H1 (cell line): ENCODE results near the gene BTBD7. TPM values are rescaled to one million over a fixed set of nuclear protein-coding genes. Genes with fewer than 3 reads are reported as not detected.

Experiments
- CTCF ChIA-PET: fragments of 300-600 bp; sonication (Branson Sonifier 250); formaldehyde crosslinking; loops from one replicate; lab custom pipeline; 2021; ENCODE audit not compliant: partially characterized antibody; lab: Charles Lee
- POLR2A ChIA-PET: fragments of 300-600 bp; sonication (Branson Sonifier 250); formaldehyde crosslinking; loops from one replicate; lab custom pipeline; 2021; ENCODE audit warnings: inconsistent platforms; ENCODE audit not compliant: partially characterized antibody; lab: Charles Lee
- DNase-seq, 2 experiments: peaks; one replicate each; pipeline versions ENCODE4 v3.0.0 to v3.0.0-alpha.2; 2010 to 2022; ENCODE audit warnings: low spot score in 2 of 2, low read depth in 1 of 2, mixed read lengths in 1 of 2
- FAIRE-seq: peaks from 2 replicates; lab custom pipeline; 2011; peaks lifted over from hg19 to GRCh38; lab: Jason Lieb, UNC
- H2AFZ ChIP-seq: 2 replicates; pipeline ENCODE4 v1.8.1; 2012; ENCODE audit warnings: low read length, inconsistent platforms
- H2AK5ac ChIP-seq: 2 replicates; pipeline ENCODE4 v1.6.1; 2013; ENCODE audit warnings: low read depth, low read length
- H2BK120ac ChIP-seq: replicated peaks from 2 replicates; pipeline ENCODE3; 2013; ENCODE audit warnings: low read depth, low read length, inconsistent platforms
- H2BK12ac ChIP-seq: 2 replicates; pipeline ENCODE4 v1.6.1; 2013; ENCODE audit warnings: low read depth, low read length
- H2BK15ac ChIP-seq: 2 replicates; pipeline ENCODE4 v1.6.1; 2013; ENCODE audit warnings: low read length
- H2BK20ac ChIP-seq: 2 replicates; pipeline ENCODE4 v1.6.1; 2013; ENCODE audit warnings: low read length
- H2BK5ac ChIP-seq: 2 replicates; pipeline ENCODE4 v1.6.1; 2013; ENCODE audit warnings: low read depth, low read length
- H3K14ac ChIP-seq: 2 replicates; pipeline ENCODE4 v1.6.1; 2013; ENCODE audit warnings: inconsistent platforms; ENCODE audit not compliant: insufficient read length
- H3K18ac ChIP-seq: 2 replicates; pipeline ENCODE4 v1.6.1; 2013; ENCODE audit warnings: low read length; ENCODE audit errors: extremely low read depth
- H3K23ac ChIP-seq: 2 replicates; pipeline ENCODE4 v1.6.1; 2013; ENCODE audit warnings: inconsistent platforms; ENCODE audit not compliant: insufficient read length
- H3K23me2 ChIP-seq: 2 replicates; pipeline ENCODE4 v1.6.1; 2013; ENCODE audit warnings: low read depth, low read length
- H3K27ac ChIP-seq: 2 replicates; pipeline ENCODE4 v1.6.1; 2011; ENCODE audit warnings: low read depth, low read length, inconsistent platforms
- H3K27me3 ChIP-seq, 4 experiments: replicated peaks in 1 of 4; 1 replicate in 1 of 4; 2 replicates in 3 of 4; pipeline versions ENCODE4 v1.6.1 to v1.8.1; 2011 to 2013; ENCODE audit warnings: low read length in 3 of 4, mild to moderate bottlenecking in 3 of 4, inconsistent platforms in 2 of 4, mixed read lengths in 2 of 4, moderate library complexity in 1 of 4; ENCODE audit not compliant: control insufficient read depth in 3 of 4, insufficient read depth in 3 of 4; ENCODE audit errors: extremely low read depth in 1 of 4
- H3K36me3 ChIP-seq, 4 experiments: 2 replicates each; pipeline versions ENCODE4 v1.6.1 to v1.8.1; 2011 to 2013; ENCODE audit warnings: mild to moderate bottlenecking in 4 of 4, low read length in 3 of 4, moderate library complexity in 2 of 4, control low read depth in 1 of 4, inconsistent platforms in 1 of 4; ENCODE audit not compliant: insufficient read depth in 4 of 4, control insufficient read depth in 2 of 4
- H3K4ac ChIP-seq: replicated peaks from 2 replicates; pipeline ENCODE3; 2013; ENCODE audit warnings: low read length, low read depth, mixed read lengths, inconsistent platforms; ENCODE audit not compliant: insufficient read length
- H3K4me1 ChIP-seq, 4 experiments: replicated peaks in 1 of 4; 1 replicate in 1 of 4; 2 replicates in 3 of 4; pipeline versions ENCODE4 v1.6.1 to v1.8.1; 2011 to 2013; ENCODE audit warnings: low read length in 3 of 4, inconsistent platforms in 2 of 4, mixed read lengths in 1 of 4; ENCODE audit not compliant: insufficient read depth in 4 of 4, control insufficient read depth in 3 of 4
- H3K4me2 ChIP-seq, 2 experiments: 2 replicates each; pipeline versions ENCODE4 v1.6.1 to v1.8.1; 2011 to 2013; ENCODE audit warnings: low read depth in 2 of 2, low read length in 2 of 2, control low read depth in 1 of 2, inconsistent platforms in 1 of 2, mild to moderate bottlenecking in 1 of 2; ENCODE audit not compliant: insufficient read depth in 1 of 2
- H3K4me3 ChIP-seq, 4 experiments: fragments of 200-600, 300-600 bp in 1 of 4; sonication (generic), shearing (Covaris generic), sonication (Bioruptor Twin) in 1 of 4; 2 replicates each; pipeline versions ENCODE4 v1.5.1 to v1.8.1; 2011 to 2016; ENCODE audit warnings: low read length in 4 of 4, low read depth in 3 of 4, control low read depth in 2 of 4, inconsistent platforms in 2 of 4, mild to moderate bottlenecking in 2 of 4, mixed read lengths in 1 of 4, moderate library complexity in 1 of 4; ENCODE audit not compliant: insufficient read depth in 2 of 4; ENCODE audit errors: extremely low read depth in 1 of 4
- H3K56ac ChIP-seq: replicated peaks from 2 replicates; pipeline ENCODE3; 2013; ENCODE audit warnings: low read depth, mild to moderate bottlenecking, mixed read lengths, low read length, inconsistent platforms; ENCODE audit not compliant: insufficient read length
- H3K79me1 ChIP-seq: 2 replicates; pipeline ENCODE4 v1.6.1; 2013; ENCODE audit warnings: low read depth, low read length, control low read depth
- H3K79me2 ChIP-seq, 2 experiments: 2 replicates each; pipeline versions ENCODE4 v1.6.1 to v1.8.1; 2012 to 2013; ENCODE audit warnings: low read length in 2 of 2, mild to moderate bottlenecking in 2 of 2, inconsistent platforms in 1 of 2; ENCODE audit not compliant: insufficient read depth in 2 of 2, control insufficient read depth in 1 of 2
- H3K9ac ChIP-seq, 4 experiments: replicated peaks in 1 of 4; 1 replicate in 1 of 4; 2 replicates in 3 of 4; pipeline versions ENCODE4 v1.6.1 to v1.8.1; 2011 to 2013; ENCODE audit warnings: low read depth in 3 of 4, low read length in 3 of 4, control low read depth in 2 of 4, mild to moderate bottlenecking in 2 of 4, moderate library complexity in 2 of 4, inconsistent platforms in 1 of 4; ENCODE audit errors: extremely low read depth in 1 of 4
- H3K9me3 ChIP-seq, 2 experiments: 2 replicates each; pipeline versions ENCODE4 v1.6.1 to v1.8.1; 2012 to 2013; ENCODE audit warnings: mild to moderate bottlenecking in 2 of 2, moderate library complexity in 2 of 2, control low read depth in 1 of 2, inconsistent platforms in 1 of 2, low read depth in 1 of 2, low read length in 1 of 2, mixed read lengths in 1 of 2; ENCODE audit not compliant: insufficient read depth in 2 of 2
- H4K20me1 ChIP-seq, 2 experiments: replicated peaks in 1 of 2; 2 replicates each; pipeline versions ENCODE3 to v1.8.1; 2011 to 2013; ENCODE audit warnings: inconsistent platforms in 2 of 2, low read length in 2 of 2, mild to moderate bottlenecking in 1 of 2; ENCODE audit not compliant: insufficient read depth in 2 of 2, control insufficient read depth in 1 of 2
- H4K5ac ChIP-seq: 2 replicates; pipeline ENCODE4 v1.6.1; 2013; ENCODE audit warnings: low read length, low read depth, mixed read lengths, inconsistent platforms; ENCODE audit not compliant: insufficient read length
- H4K8ac ChIP-seq: 2 replicates; pipeline ENCODE4 v1.8.0; 2013; ENCODE audit warnings: mild to moderate bottlenecking, moderate library complexity, low read length, inconsistent platforms; ENCODE audit not compliant: insufficient read depth; ENCODE audit errors: extremely low read depth
- H4K91ac ChIP-seq: replicated peaks from 2 replicates; pipeline ENCODE3; 2013; ENCODE audit warnings: low read length, mixed read lengths, inconsistent platforms; ENCODE audit not compliant: insufficient read length
- CBX8 ChIP-seq: fragments of 300-800, 300-1000 bp; sonication (generic); IDR thresholded peaks from 2 replicates; pipeline ENCODE4 v1.7.1; 2016; ENCODE audit warnings: low read depth, low read length, borderline replicate concordance
- FOSL1 ChIP-seq: IDR thresholded peaks from 2 replicates; pipeline ENCODE4 v1.6.1; 2011; ENCODE audit warnings: mild to moderate bottlenecking, low read depth, low read length, moderate library complexity; ENCODE audit not compliant: insufficient read depth
- MAFK ChIP-seq: IDR thresholded peaks from 2 replicates; pipeline ENCODE4 v1.6.1; 2012; ENCODE audit warnings: low read depth, mild to moderate bottlenecking, improper control_type of control experiment, low read length
- POLR2A ChIP-seq, 2 experiments: IDR thresholded peaks; 1 replicate in 1 of 2; 2 replicates in 1 of 2; pipeline ENCODE4 v1.6.1; 2011; ENCODE audit warnings: low read depth in 2 of 2, low read length in 2 of 2, mild to moderate bottlenecking in 2 of 2; ENCODE audit errors: control extremely low read depth in 1 of 2
- RAD21 ChIP-seq, 2 experiments: IDR thresholded peaks in 1 of 2; conservative IDR thresholded peaks in 1 of 2; 2 replicates each; pipeline ENCODE4 v1.6.1; 2011; ENCODE audit warnings: low read depth in 2 of 2, low read length in 2 of 2, improper control_type of control experiment in 1 of 2, inconsistent platforms in 1 of 2, mild to moderate bottlenecking in 1 of 2, moderate library complexity in 1 of 2
- RBBP5 ChIP-seq: IDR thresholded peaks from 2 replicates; pipeline ENCODE4 v1.7.1; 2012; ENCODE audit warnings: low read depth, mild to moderate bottlenecking, inconsistent platforms, low read length, moderate library complexity, borderline replicate concordance
- RFX5 ChIP-seq: IDR thresholded peaks from 2 replicates; pipeline ENCODE4 v1.6.1; 2011; ENCODE audit warnings: low read depth, low read length, improper control_type of control experiment, borderline replicate concordance
- SRF ChIP-seq: IDR thresholded peaks from 2 replicates; pipeline ENCODE4 v1.6.1; 2011; ENCODE audit warnings: mild to moderate bottlenecking, low read depth, low read length, moderate library complexity
- ZNF274 ChIP-seq: IDR thresholded peaks from 2 replicates; pipeline ENCODE4 v1.7.0; 2012; ENCODE audit warnings: low read length, borderline replicate concordance; ENCODE audit errors: extremely low read depth
- WGBS, 2 experiments: shearing (Covaris generic) in 1 of 2; methylation state at CpG; one replicate each; pipeline versions ENCODE4 v1.1.6 to v1.1.7; 2013 to 2015; ENCODE audit warnings: low lambda C conversion rate in 2 of 2, mixed read lengths in 2 of 2, inconsistent platforms in 1 of 2, low coverage in 1 of 2, missing lambda C conversion rate in 1 of 2; ENCODE audit not compliant: insufficient replicate concordance in 2 of 2, insufficient coverage in 1 of 2, insufficient read length in 1 of 2; ENCODE audit errors: extremely low coverage in 1 of 2, missing lambda C conversion rate in 1 of 2; 5-methylcytosine and 5-hydroxymethylcytosine counted together
- polyA plus RNA-seq, 7 experiments: library from polyadenylated mRNA; depleted of rRNA in 3 of 7; stranded (reverse) in 5 of 7; unstranded in 2 of 7; fragments of >200 nt in 5 of 7; fragments of 200-250 nt in 2 of 7; gene quantifications; 1 replicate in 5 of 7; 2 replicates in 1 of 7; 4 replicates in 1 of 7; pipeline versions ENCODE4 v1.2.1 to v1.2.3, GENCODE V29; 2011 to 2013; ENCODE audit warnings: missing spikeins in 2 of 7, mixed read lengths in 2 of 7
- total RNA-seq: library from RNA; stranded (reverse); fragmentation: NEBNext Ultra II Directional; extraction: Animal tissue kit (Norgen Biotek cat#: 25700); gene quantifications from 2 replicates; pipeline ENCODE4 v1.2.1, GENCODE V29; 2021
- TF ChIP-seq, protein P1 (sequence below): IDR thresholded peaks from 2 replicates; pipeline ENCODE4 v1.6.1; 2011; ENCODE audit warnings: low read depth, mild to moderate bottlenecking, low read length; ENCODE audit not compliant: insufficient read depth
- TF ChIP-seq, protein P2 (sequence below), 3 experiments: IDR thresholded peaks; 1 replicate in 2 of 3; 2 replicates in 1 of 3; pipeline versions ENCODE4 v1.5.1 to v1.6.1; 2011; ENCODE audit warnings: low read length in 3 of 3, mild to moderate bottlenecking in 3 of 3, inconsistent platforms in 2 of 3, low read depth in 1 of 3, moderate library complexity in 1 of 3; ENCODE audit not compliant: insufficient read depth in 1 of 3; ENCODE audit errors: control extremely low read depth in 1 of 3

Gene BTBD7
- total and polyA plus RNA-seq, 2 of the 8 experiments (the other 6 are each of a cell fraction or from before 2014, with no cell fraction given) = 12.1 to 46.1 TPM

DNA sequence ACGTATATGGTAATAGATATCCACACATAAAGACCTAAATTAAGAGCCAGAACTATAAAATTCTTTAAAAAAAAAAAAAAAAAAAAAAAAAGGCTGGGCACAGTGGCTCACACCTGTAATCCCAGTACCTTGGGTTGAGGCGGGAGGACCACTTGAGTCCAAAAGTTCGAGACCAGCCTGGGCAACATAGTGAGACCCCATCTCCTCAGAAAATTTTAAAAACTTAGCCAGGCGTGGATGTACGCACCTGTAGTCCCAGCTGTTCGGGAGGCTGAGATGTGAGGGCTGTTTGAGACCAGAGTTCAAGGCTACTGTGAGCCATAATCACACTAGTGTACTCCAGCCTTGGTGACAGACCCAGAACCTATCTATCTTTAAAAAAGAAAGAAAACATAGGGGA, 4.3 kb downstream of the BTBD7 start:
- Histone ChIP-seq H4K91ac (no peak overlapping the region), H3K9me3 (no peaks in the 10 kb centered on the region), H3K18ac (no peak overlapping the region), H3K36me3 (no peaks in the 10 kb centered on the region), H2BK20ac (no peak overlapping the region), H3K27me3 (no peaks in the 10 kb centered on the region), H3K23ac (no peak overlapping the region), H2BK15ac (no peak overlapping the region), H4K5ac (no peak overlapping the region), H2AFZ (no peak overlapping the region), H3K4me1 (peaks cover 0 to 4% (median 1%) of the 10 kb centered on the region in 4 experiments; a peak in 2 of 7 replicates), H3K4me3 (no peak overlapping the region), H3K14ac (no peak overlapping the region), H3K79me2 (peaks cover 19 to 88% of the 10 kb centered on the region in 2 experiments), H2BK12ac (no peak overlapping the region), H2AK5ac (no peak overlapping the region), H3K4me2 (no peak overlapping the region), H3K56ac (no peak overlapping the region), H2BK5ac (no peak overlapping the region), H3K9ac (no peak overlapping the region), H3K27ac (no peak overlapping the region), H3K79me1 (peaks cover 6% of the 10 kb centered on the region; the same call in 1 of the 2 replicates), H4K8ac (no peak overlapping the region), H3K23me2 (peaks cover 7% of the 10 kb centered on the region), H3K4ac (no peak overlapping the region), H4K20me1 (peaks cover 2 to 23% of the 10 kb centered on the region in 2 experiments), H2BK120ac (no peak overlapping the region)
- FAIRE-seq (no peak), DNase-seq (no peak)
- 91% methylated on average over 5 of the region's 6 CpGs; no CpG with 5 or more reads in 1 of the 2 experiments for WGBS, 2 experiments
- POLR2A ChIA-PET = no interaction called here
- CTCF ChIA-PET = no interaction called here
- TF ChIP-seq, protein P1, sequence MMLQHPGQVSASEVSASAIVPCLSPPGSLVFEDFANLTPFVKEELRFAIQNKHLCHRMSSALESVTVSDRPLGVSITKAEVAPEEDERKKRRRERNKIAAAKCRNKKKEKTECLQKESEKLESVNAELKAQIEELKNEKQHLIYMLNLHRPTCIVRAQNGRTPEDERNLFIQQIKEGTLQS = no peak
- TF ChIP-seq SRF (no peak), RFX5 (no peak), MAFK (no peak), ZNF274 (no peak), POLR2A (IDR thresholded peaks at IDR 0.05; ENCODE audit: control extremely low read depth in 1 of 2, low read depth in 2 of 2, low read length in 2 of 2) (no peak), RAD21 (IDR thresholded peaks at IDR 0.05 in 1 of 2, conservative IDR thresholded peaks at IDR 0.05 in 1 of 2; ENCODE audit: low read depth in 2 of 2, low read length in 2 of 2) (no peak), CBX8 (no peak), RBBP5 (no peak), FOSL1 (no peak)
- TF ChIP-seq, protein P2, sequence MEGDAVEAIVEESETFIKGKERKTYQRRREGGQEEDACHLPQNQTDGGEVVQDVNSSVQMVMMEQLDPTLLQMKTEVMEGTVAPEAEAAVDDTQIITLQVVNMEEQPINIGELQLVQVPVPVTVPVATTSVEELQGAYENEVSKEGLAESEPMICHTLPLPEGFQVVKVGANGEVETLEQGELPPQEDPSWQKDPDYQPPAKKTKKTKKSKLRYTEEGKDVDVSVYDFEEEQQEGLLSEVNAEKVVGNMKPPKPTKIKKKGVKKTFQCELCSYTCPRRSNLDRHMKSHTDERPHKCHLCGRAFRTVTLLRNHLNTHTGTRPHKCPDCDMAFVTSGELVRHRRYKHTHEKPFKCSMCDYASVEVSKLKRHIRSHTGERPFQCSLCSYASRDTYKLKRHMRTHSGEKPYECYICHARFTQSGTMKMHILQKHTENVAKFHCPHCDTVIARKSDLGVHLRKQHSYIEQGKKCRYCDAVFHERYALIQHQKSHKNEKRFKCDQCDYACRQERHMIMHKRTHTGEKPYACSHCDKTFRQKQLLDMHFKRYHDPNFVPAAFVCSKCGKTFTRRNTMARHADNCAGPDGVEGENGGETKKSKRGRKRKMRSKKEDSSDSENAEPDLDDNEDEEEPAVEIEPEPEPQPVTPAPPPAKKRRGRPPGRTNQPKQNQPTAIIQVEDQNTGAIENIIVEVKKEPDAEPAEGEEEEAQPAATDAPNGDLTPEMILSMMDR (IDR thresholded peaks at IDR 0.05; ENCODE audit: control extremely low read depth in 1 of 3, insufficient read depth in 1 of 3, low read depth in 1 of 3, low read length in 3 of 3) = no peak
